HEK293 (cell line): ENCODE data around the gene SLC2A4RG.
"Not testable (repeated sequence)": the region's sequence is repeated elsewhere in the genome, so short reads cannot be mapped to it uniquely, and the experiment has no call there.

Experiments
- CTCF ChIA-PET: fragments of 350-600 bp; formaldehyde crosslinking; extraction: SDS; loops from one replicate; lab custom pipeline; 2021; ENCODE audit warnings: antibody characterized with exemption; lab: Yijun Ruan, JAX
- POLR2A ChIA-PET: fragments of 300-600 bp; formaldehyde crosslinking; extraction: SDS; loops from one replicate; lab custom pipeline; 2020; ENCODE audit warnings: antibody characterized with exemption, inconsistent platforms; lab: Yijun Ruan, JAX
- H3K27ac ChIP-seq: fragments of 200-500 bp; sonication (Bioruptor generic); 2 replicates; pipeline ENCODE4 v1.5.1; 2014; ENCODE audit warnings: low read depth, low read length, control low read depth, inconsistent platforms; ENCODE audit errors: extremely low read depth
- H3K36me3 ChIP-seq, 2 experiments: fragments of 200-500 bp in 1 of 2; sonication (Bioruptor generic) in 1 of 2; 1 replicate in 1 of 2; 2 replicates in 1 of 2; pipeline ENCODE4 v1.5.1; 2014 to 2017; ENCODE audit warnings: inconsistent platforms in 2 of 2, low read length in 2 of 2; ENCODE audit not compliant: control insufficient read depth in 2 of 2, insufficient read depth in 1 of 2
- H3K4me1 ChIP-seq: fragments of 200-500 bp; sonication (Bioruptor generic); 2 replicates; pipeline ENCODE4 v1.5.1; 2014; ENCODE audit warnings: mild to moderate bottlenecking, low read length, inconsistent platforms; ENCODE audit not compliant: control insufficient read depth, insufficient read depth
- H3K4me3 ChIP-seq: 2 replicates; pipeline ENCODE4 v1.5.1; 2011; ENCODE audit warnings: low read depth, mild to moderate bottlenecking, control low read depth, low read length, moderate library complexity
- H3K9me3 ChIP-seq: fragments of 200-500 bp; sonication (Bioruptor generic); 2 replicates; pipeline ENCODE4 v1.5.1; 2014; ENCODE audit warnings: low read depth, low read length, inconsistent platforms; ENCODE audit not compliant: control insufficient read depth, insufficient read depth
- EGR2 ChIP-seq: fragments of 450-650 bp; formaldehyde crosslinking; IDR thresholded peaks from 2 replicates; pipeline ENCODE4 v1.5.1; 2016; ENCODE audit warnings: low read depth, missing biosample characterization, missing genetic modification characterization
- INSM2 ChIP-seq: fragments of 450-650 bp; formaldehyde crosslinking; IDR thresholded peaks from 2 replicates; pipeline ENCODE4 v1.5.1; 2016; ENCODE audit warnings: missing biosample characterization, missing genetic modification characterization
- KLF17 ChIP-seq: fragments of 450-650 bp; formaldehyde crosslinking; IDR thresholded peaks from 2 replicates; pipeline ENCODE4 v1.5.1; 2016; ENCODE audit warnings: missing biosample characterization, missing genetic modification characterization
- WT1 ChIP-seq: fragments of 450-650 bp; formaldehyde crosslinking; IDR thresholded peaks from 2 replicates; pipeline ENCODE4 v1.5.1; 2016; ENCODE audit warnings: missing biosample characterization, missing genetic modification characterization
- ZBTB8A ChIP-seq: fragments of 450-650 bp; formaldehyde crosslinking; IDR thresholded peaks from 2 replicates; pipeline ENCODE4 v1.5.1; 2016; ENCODE audit warnings: missing biosample characterization, missing genetic modification characterization
- ZFHX2 ChIP-seq: fragments of 450-650 bp; formaldehyde crosslinking; conservative IDR thresholded peaks from 2 replicates; pipeline ENCODE4 v1.5.1; 2016; ENCODE audit warnings: missing biosample characterization, missing genetic modification characterization
- ZNF133 ChIP-seq: fragments of 450-650 bp; formaldehyde crosslinking; IDR thresholded peaks from 2 replicates; pipeline ENCODE4 v1.5.1; 2016; ENCODE audit warnings: missing biosample characterization, missing genetic modification characterization
- ZNF16 ChIP-seq: fragments of 450-650 bp; formaldehyde crosslinking; IDR thresholded peaks from 2 replicates; pipeline ENCODE4 v1.5.1; 2016; ENCODE audit warnings: low read depth, missing biosample characterization, missing genetic modification characterization
- ZNF221 ChIP-seq: fragments of 450-650 bp; formaldehyde crosslinking; IDR thresholded peaks from 2 replicates; pipeline ENCODE4 v1.5.1; 2017; ENCODE audit warnings: missing biosample characterization, missing genetic modification characterization, borderline replicate concordance
- ZNF350 ChIP-seq: fragments of 450-650 bp; formaldehyde crosslinking; IDR thresholded peaks from 2 replicates; pipeline ENCODE4 v1.5.0; 2017; ENCODE audit warnings: missing biosample characterization, mild to moderate bottlenecking, missing genetic modification characterization
- ZNF548 ChIP-seq: fragments of 450-650 bp; formaldehyde crosslinking; IDR thresholded peaks from 2 replicates; pipeline ENCODE4 v1.5.1; 2016; ENCODE audit warnings: missing biosample characterization, missing genetic modification characterization
- ZNF792 ChIP-seq: fragments of 450-650 bp; formaldehyde crosslinking; IDR thresholded peaks from 2 replicates; pipeline ENCODE4 v1.5.1; 2016; ENCODE audit warnings: missing biosample characterization, missing genetic modification characterization
- TF ChIP-seq, protein P1 (sequence below): fragments of 450-650 bp; formaldehyde crosslinking; IDR thresholded peaks from 2 replicates; pipeline ENCODE4 v1.5.1; 2016; ENCODE audit warnings: missing biosample characterization, missing genetic modification characterization
- TF ChIP-seq, protein P2 (sequence below): IDR thresholded peaks from 2 replicates; pipeline ENCODE4 v1.6.1; 2011; ENCODE audit warnings: mild to moderate bottlenecking, low read depth, low read length, borderline replicate concordance
- TF ChIP-seq, protein P3 (sequence below): fragments of 450-650 bp; formaldehyde crosslinking; IDR thresholded peaks from 2 replicates; pipeline ENCODE4 v1.5.1; 2017; ENCODE audit warnings: missing biosample characterization, missing genetic modification characterization

The SLC2A4RG gene

DNA sequence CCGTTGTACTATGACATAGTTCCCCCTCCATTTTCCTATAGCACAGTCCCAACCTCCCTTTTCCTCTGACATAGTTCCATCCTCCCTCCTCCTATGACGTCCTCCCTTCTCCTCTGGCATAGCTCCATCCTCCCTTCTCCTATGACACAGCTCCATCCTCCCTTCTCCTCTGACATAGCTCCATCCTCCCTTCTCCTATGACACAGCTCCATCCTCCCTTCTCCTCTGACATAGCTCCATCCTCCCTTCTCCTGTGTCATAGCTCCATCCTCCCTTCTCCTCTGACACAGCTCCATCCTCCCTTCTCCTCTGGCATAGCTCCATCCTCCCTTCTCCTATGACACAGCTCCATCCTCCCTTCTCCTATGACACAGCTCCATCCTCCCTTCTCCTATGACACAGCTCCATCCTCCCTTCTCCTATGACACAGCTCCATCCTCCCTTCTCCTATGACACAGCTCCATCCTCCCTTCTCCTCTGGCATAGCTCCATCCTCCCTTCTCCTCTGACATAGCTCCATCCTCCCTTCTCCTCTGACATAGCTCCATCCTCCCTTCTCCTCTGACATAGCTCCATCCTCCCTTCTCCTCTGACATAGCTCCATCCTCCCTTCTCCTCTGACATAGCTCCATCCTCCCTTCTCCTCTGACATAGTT is 16.5 kb upstream of the SLC2A4RG start:
- CTCF ChIA-PET = not testable (repeated sequence)

DNA sequence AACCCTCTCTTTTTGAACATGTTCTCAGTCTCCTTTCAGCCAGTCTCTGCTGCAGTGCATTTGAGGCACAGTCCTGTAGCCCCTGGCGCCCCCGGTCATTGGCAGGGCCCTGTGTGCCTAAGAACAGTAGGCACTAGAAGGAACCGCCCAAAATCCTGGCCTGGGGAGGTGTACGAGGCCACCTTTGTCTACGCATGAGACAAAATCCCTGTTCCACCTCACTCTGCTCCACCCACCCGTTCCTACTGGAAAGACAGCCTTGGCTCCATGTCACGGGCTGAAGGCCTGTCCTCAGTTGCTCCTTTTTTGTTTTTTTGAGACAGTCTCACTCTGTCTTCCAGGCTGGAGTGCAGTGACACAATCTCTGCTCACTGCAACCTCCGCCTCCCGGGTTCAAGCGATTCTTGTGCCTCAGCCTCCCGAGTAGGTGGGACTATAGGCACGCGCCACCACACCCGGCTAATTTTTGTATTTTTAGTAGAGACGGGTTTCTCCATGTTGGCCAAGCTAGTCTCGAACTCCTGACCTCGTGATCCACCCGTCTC is 9.3 kb upstream of the SLC2A4RG start:
- H3K9me3 ChIP-seq, H3K4me3 ChIP-seq, POLR2A ChIA-PET, H3K27ac ChIP-seq, H3K4me1 ChIP-seq, CTCF ChIA-PET: not testable (repeated sequence)
- peaks cover 4 to 58% of the 10 kb centered on the region in 2 experiments; a peak in 2 of 3 replicates for H3K36me3 ChIP-seq

More for the DNA sequence above, 16.5 kb upstream of the SLC2A4RG start:
- H3K4me1 ChIP-seq, H3K27ac ChIP-seq, H3K9me3 ChIP-seq, H3K4me3 ChIP-seq: not testable (repeated sequence)
- peaks cover 11 to 43% of the 10 kb centered on the region in 2 experiments; a peak in 2 of 3 replicates for H3K36me3 ChIP-seq
- POLR2A ChIA-PET = interaction anchor here (0.6 to 1.1 kb wide), 2 partner anchors 15 to 71 kb away, joined by 3 to 5 read pairs; partner anchors contain the start of genes ARFRP1 and ZGPAT
- peak; percentile 96 for TF ChIP-seq KLF17 (tag by site-specific recombination)
- TF ChIP-seq, protein P1, sequence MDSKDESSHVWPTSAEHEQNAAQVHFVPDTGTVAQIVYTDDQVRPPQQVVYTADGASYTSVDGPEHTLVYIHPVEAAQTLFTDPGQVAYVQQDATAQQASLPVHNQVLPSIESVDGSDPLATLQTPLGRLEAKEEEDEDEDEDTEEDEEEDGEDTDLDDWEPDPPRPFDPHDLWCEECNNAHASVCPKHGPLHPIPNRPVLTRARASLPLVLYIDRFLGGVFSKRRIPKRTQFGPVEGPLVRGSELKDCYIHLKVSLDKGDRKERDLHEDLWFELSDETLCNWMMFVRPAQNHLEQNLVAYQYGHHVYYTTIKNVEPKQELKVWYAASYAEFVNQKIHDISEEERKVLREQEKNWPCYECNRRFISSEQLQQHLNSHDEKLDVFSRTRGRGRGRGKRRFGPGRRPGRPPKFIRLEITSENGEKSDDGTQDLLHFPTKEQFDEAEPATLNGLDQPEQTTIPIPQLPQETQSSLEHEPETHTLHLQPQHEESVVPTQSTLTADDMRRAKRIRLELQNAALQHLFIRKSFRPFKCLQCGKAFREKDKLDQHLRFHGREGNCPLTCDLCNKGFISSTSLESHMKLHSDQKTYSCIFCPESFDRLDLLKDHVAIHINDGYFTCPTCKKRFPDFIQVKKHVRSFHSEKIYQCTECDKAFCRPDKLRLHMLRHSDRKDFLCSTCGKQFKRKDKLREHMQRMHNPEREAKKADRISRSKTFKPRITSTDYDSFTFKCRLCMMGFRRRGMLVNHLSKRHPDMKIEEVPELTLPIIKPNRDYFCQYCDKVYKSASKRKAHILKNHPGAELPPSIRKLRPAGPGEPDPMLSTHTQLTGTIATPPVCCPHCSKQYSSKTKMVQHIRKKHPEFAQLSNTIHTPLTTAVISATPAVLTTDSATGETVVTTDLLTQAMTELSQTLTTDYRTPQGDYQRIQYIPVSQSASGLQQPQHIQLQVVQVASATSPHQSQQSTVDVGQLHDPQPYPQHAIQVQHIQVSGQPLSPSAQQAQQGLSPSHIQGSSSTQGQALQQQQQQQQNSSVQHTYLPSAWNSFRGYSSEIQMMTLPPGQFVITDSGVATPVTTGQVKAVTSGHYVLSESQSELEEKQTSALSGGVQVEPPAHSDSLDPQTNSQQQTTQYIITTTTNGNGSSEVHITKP (tag by site-specific recombination) = peak; percentile 44
- peak; percentile 100 for TF ChIP-seq WT1 (tag by site-specific recombination)

- H3K27ac ChIP-seq = no peak overlapping the region
- H3K4me1 ChIP-seq = no peaks in the 10 kb centered on the region
- ChIA-PET CTCF (no interaction called here), POLR2A (no interaction called here)
- peaks cover 4 to 69% of the 10 kb centered on the region in 2 experiments; a peak in 2 of 3 replicates for H3K36me3 ChIP-seq
- no peaks in the 10 kb centered on the region for H3K9me3 ChIP-seq
- no peak overlapping the region for H3K4me3 ChIP-seq
- TF ChIP-seq ZNF133 (tag by site-specific recombination) (0 out of 2 replicates have a peak, but pooled peaks have one; percentile 33), ZNF350 (tag by site-specific recombination) (no peak)
Measured at GRCh38 chr20:63731410-63731809, 8.2 kb upstream of the SLC2A4RG start.

DNA sequence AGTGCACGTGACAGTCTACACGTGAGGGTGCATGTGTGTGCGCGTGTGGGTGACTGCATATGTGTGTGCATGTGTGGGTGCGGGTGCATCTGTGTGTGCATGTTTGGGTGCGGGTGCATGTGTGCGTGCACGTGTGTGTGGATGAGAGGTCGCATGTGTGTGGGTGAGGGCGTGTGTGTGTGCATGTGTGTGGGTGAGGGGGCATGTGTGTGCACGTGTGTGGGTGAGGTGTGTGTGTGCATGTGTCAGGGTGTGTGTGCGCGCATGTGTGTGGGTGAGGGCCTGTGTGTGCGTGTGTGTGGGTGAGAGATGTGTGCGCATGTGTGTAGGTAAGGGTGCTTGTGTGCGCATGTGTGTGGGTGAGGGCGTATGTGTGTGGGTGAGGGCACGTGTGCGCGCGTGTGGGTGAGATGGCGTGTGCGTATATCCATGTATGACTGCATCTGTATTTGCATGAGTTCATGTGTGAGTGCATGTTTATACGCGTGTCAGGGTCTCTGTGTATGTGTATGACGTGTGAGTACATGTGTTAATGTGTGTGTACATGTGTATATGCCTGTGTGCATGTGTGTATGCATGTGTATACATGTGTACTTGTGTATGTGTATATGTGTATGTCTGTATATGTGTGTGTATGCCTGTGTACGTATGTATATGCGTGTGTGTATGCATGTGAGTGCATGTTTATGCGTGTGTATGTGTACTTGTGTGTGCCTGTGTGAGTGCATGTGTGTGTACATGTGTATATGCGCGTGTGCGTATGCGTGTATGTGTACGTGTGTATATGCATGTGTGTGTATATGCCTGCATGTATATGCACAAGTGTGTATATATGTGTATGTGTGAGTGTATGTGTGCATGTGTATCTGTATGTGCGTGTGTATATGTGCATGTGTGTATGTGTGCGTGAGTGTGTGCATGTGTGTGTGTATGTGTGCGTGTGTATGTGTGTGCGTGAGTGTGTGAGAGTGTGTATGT is 7.2 kb upstream of the SLC2A4RG start:
- no peaks in the 10 kb centered on the region for H3K4me1 ChIP-seq
- POLR2A ChIA-PET = no interaction called here
- H3K9me3 ChIP-seq = no peaks in the 10 kb centered on the region
- CTCF ChIA-PET = no interaction called here
- H3K36me3 ChIP-seq = peaks cover 0 to 72% of the 10 kb centered on the region in 2 experiments; a peak in 2 of 3 replicates
- no peak overlapping the region for H3K27ac ChIP-seq
- no peak overlapping the region for H3K4me3 ChIP-seq
- peak; percentile 91 for TF ChIP-seq ZFHX2 (tag by site-specific recombination)
- TF ChIP-seq, protein P2, sequence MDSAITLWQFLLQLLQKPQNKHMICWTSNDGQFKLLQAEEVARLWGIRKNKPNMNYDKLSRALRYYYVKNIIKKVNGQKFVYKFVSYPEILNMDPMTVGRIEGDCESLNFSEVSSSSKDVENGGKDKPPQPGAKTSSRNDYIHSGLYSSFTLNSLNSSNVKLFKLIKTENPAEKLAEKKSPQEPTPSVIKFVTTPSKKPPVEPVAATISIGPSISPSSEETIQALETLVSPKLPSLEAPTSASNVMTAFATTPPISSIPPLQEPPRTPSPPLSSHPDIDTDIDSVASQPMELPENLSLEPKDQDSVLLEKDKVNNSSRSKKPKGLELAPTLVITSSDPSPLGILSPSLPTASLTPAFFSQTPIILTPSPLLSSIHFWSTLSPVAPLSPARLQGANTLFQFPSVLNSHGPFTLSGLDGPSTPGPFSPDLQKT = no peak
- TF ChIP-seq, protein P3, sequence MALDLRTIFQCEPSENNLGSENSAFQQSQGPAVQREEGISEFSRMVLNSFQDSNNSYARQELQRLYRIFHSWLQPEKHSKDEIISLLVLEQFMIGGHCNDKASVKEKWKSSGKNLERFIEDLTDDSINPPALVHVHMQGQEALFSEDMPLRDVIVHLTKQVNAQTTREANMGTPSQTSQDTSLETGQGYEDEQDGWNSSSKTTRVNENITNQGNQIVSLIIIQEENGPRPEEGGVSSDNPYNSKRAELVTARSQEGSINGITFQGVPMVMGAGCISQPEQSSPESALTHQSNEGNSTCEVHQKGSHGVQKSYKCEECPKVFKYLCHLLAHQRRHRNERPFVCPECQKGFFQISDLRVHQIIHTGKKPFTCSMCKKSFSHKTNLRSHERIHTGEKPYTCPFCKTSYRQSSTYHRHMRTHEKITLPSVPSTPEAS = peak; percentile 89; the same call in 1 of the 2 replicates
- TF ChIP-seq ZNF16 = no peak
- no peak for TF ChIP-seq ZNF221
- TF ChIP-seq ZNF548 (tag by site-specific recombination) = no peak
- no peak for TF ChIP-seq INSM2 (tag by site-specific recombination)
- TF ChIP-seq ZBTB8A (tag by site-specific recombination) = no peak
- TF ChIP-seq ZNF792 (tag by site-specific recombination) = no peak
- TF ChIP-seq EGR2 (tag by site-specific recombination) = peak; percentile 92
